ENCODE results near the gene ANKRD55. TPM values are rescaled to one million over a fixed set of nuclear protein-coding genes. Genes with fewer than 3 reads are reported as not detected.
"Not testable (repeated sequence)": the region's sequence is repeated elsewhere in the genome, so short reads cannot be mapped to it uniquely, and the experiment has no call there.

Gene ANKRD55
- total and polyA plus RNA-seq, 8 donors = 0.20 to 0.97 (median 0.67) TPM

DNA sequence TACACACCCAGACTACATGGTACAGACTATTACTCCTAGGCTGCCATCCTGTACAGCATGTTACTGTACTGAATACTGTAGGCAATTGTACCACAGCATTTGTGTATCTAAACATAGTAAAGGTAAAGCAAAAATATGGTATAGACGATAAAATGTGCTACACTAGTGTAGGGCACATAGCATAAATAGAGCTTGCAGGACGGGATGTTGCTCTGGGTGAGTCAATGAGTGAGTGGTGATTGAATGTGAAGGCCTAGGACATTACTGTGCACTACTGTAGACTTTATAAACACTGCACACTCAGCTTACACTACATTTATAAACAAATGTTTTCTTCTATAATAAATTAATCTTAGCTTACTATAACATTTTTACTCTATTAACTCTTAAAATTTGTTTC lies 25.6 kb downstream of the ANKRD55 start:
- no peak for ATAC-seq
- intact Hi-C loops (cut with DNase I) = loop anchor here in 1 of 2 donors (10.0 kb wide), 1 partner anchor 273 kb away; no protein-coding TSS in a partner anchor
- Histone ChIP-seq H3K9me3 (no peaks in the 10 kb centered on the region), H3K36me3 (no peaks in the 10 kb centered on the region), H3K4me3 (no peak overlapping the region), H3K27ac (no peak overlapping the region), H3K27me3 (no peaks in the 10 kb centered on the region), H3K4me1 (peaks cover 2 to 4% of the 10 kb centered on the region in 2 donors)
- TF ChIP-seq CTCF (IDR thresholded peaks at IDR 0.05) = no peak
- DNase-seq = no peak

DNA sequence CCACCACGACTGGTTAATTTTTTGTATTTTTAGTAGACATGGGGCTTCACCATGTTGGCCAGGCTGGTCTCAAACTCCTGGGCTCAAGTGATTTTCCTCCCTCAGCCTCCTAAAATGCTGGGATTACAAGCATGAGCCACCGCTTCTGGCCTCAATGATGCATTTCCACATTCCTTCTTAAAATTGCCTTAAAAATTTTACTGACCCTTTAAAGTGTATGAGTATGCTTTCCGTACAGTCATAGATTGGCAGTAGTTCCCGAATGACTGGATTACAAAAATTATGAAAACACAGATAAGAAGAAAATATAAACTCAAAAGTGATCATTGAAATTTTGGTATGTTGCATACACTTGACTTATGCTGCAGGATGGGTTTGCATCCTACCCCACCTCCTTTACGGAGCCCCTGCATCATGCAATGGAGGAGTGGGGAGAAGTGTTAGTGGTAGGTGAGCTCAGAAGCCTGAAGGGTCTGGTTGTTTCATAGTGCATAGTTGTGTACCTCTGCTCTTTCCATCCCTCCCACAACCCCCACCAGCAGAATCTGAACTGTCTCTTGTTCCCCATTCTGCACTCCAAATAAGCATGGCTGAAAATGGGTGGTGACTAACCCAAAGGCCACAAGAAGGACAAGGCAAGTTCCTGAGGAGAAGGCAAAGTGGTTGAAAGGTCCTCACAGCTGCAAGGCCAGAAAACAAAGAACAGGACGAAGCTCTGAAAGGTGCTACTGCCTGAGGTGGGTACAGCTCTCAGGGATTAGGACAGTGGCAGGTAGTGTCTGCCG lies 26.8 kb downstream of the ANKRD55 start:
- no peak overlapping the region for H3K27ac ChIP-seq
- intact Hi-C loops (cut with DNase I) = loop anchor here in 1 of 2 donors (10.0 kb wide), 1 partner anchor 272 kb away; no protein-coding TSS in a partner anchor
- no peak overlapping the region for H3K4me3 ChIP-seq
- no peak for ATAC-seq
- no peaks in the 10 kb centered on the region for H3K27me3 ChIP-seq
- TF ChIP-seq CTCF (IDR thresholded peaks at IDR 0.05) = no peak
- no peak for DNase-seq
- H3K36me3 ChIP-seq = no peaks in the 10 kb centered on the region
- peaks cover under 1 to 10% of the 10 kb centered on the region in 2 donors for H3K4me1 ChIP-seq
- no peaks in the 10 kb centered on the region for H3K9me3 ChIP-seq

GRCh38 chr5:56203936-56204335 lies 29.2 kb downstream of the ANKRD55 start:
- H3K4me3 ChIP-seq, H3K9me3 ChIP-seq, H3K36me3 ChIP-seq, H3K27ac ChIP-seq, DNase-seq, H3K27me3 ChIP-seq, ATAC-seq: not testable (repeated sequence)
- H3K4me1 ChIP-seq = peaks cover 0 to 19% of the 10 kb centered on the region in 2 donors
- intact Hi-C loops (cut with DNase I) = loop anchor here in 1 of 2 donors (10.0 kb wide), 1 partner anchor 269 kb away; no protein-coding TSS in a partner anchor

DNA sequence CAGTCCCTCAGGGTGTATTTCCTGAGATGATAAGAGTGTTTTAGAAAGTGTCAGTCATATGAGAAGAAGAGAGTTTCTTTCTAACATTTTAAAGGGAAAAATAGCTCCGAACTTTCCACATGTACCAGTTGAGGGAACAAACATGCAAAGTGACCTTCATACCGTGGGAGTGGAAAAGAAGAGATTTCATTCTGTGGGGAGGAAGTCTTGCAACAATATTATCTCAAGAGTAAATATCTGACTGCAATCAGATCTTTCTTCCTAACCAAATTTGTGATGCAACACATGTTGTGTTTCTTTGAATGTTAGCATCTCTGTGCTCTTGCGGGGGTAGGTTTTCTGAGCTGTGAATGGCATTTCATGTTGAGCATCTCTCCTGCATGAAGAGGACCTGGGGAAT lies 30.6 kb downstream of the ANKRD55 start:
- intact Hi-C loops (cut with DNase I) = loop anchor here in 1 of 2 donors (10.0 kb wide), 1 partner anchor 268 kb away; no protein-coding TSS in a partner anchor
- no peaks in the 10 kb centered on the region for H3K9me3 ChIP-seq
- no peak for DNase-seq
- no peaks in the 10 kb centered on the region for H3K36me3 ChIP-seq
- ATAC-seq = no peak
- no peak for TF ChIP-seq CTCF (IDR thresholded peaks at IDR 0.05)
- H3K4me3 ChIP-seq = no peak overlapping the region
- H3K27me3 ChIP-seq = no peaks in the 10 kb centered on the region
- peaks cover 0 to 19% of the 10 kb centered on the region in 2 donors for H3K4me1 ChIP-seq
- H3K27ac ChIP-seq = no peak overlapping the region

DNA sequence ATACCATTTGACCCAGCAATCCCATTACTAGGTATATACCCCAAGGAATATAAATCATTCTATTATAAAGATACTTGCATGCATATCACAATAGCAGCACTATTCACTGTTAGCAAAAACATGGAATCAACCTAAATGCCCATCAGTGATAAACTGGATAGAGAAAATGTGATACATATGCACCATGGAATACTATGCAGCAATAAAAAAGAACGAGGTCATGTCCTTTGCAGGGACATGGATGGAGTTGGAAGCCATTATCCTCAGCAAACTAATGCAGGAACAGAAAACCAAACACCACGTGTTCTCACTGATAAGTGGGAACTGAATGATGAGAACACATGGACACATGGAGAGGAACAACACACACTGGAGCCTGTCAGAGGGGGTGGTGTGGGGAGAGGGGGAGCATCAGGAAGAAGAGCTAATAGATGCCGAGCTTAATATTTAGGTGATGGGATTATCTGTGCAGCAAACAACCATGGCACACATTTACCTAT lies 31.3 kb downstream of the ANKRD55 start:
- H3K4me3 ChIP-seq, H3K36me3 ChIP-seq, ATAC-seq, DNase-seq, H3K27me3 ChIP-seq, H3K27ac ChIP-seq, H3K9me3 ChIP-seq: not testable (repeated sequence)
- intact Hi-C loops (cut with DNase I) = loop anchor here in 1 of 2 donors (10.0 kb wide), 1 partner anchor 267 kb away; no protein-coding TSS in a partner anchor
- peaks cover 0 to 19% of the 10 kb centered on the region in 2 donors for H3K4me1 ChIP-seq

DNA sequence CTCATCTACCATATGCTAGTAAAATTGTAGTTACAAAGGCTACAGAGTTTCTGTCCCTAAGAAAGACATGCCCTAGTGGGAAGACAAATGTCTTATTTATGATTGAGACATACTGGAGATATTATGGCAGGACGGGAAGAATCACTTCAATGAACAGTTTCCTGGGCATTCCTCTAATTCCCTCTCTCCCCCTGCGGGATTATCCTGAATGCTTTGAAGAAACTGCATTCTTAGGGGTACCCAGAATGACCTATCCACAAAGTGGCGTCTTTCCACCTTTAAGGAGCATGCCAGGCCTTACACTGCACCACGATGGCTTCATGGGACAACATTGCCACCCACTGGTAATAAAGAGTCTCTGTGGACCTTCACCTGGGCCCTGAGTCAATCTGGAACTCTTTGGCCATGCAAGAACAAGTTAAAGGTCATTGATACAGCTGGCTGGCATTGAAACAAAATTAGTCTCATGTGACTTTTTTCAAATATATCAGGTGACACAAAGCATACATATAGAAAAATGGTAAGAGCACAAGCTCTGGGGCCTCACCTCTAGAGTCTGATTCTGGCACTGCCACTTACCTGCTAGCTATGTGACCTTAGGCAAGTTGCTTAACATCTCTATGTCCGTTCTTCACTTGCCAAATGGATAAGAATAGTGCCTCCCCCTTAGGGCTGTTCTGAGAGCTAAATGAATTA lies 32.0 kb downstream of the ANKRD55 start:
- intact Hi-C loops (cut with DNase I) = loop anchor here in 1 of 2 donors (10.0 kb wide), 1 partner anchor 266 kb away; no protein-coding TSS in a partner anchor

More for the DNA sequence above, 32.0 kb downstream of the ANKRD55 start:
- no peaks in the 10 kb centered on the region for H3K27me3 ChIP-seq
- H3K36me3 ChIP-seq = no peaks in the 10 kb centered on the region
- no peak overlapping the region for H3K27ac ChIP-seq
- H3K9me3 ChIP-seq = no peaks in the 10 kb centered on the region
- H3K4me1 ChIP-seq = peaks cover 0 to 19% of the 10 kb centered on the region in 2 donors
- peak in 3 of 4 donors; percentile 49 to 73 (median 54) for DNase-seq
- peak; percentile 60 to 78 for TF ChIP-seq CTCF (IDR thresholded peaks at IDR 0.05)
- no peak overlapping the region for H3K4me3 ChIP-seq
- peak; percentile 100 for ATAC-seq
